IPS-15b (cell line): ENCODE data around the gene NDUFV2.
"Not testable (repeated sequence)": the region's sequence is repeated elsewhere in the genome, so short reads cannot be mapped to it uniquely, and the experiment has no call there.

Experiments used
- H3K27me3 ChIP-seq: one replicate; pipeline ENCODE4 v1.6.1; 2013; ENCODE audit warnings: low read length; ENCODE audit not compliant: control insufficient read depth, insufficient read depth
- H3K36me3 ChIP-seq: one replicate; pipeline ENCODE4 v1.6.1; 2013; ENCODE audit warnings: low read length; ENCODE audit not compliant: control insufficient read depth, insufficient read depth
- H3K4me1 ChIP-seq: one replicate; pipeline ENCODE4 v1.6.1; 2013; ENCODE audit warnings: mild to moderate bottlenecking, low read length; ENCODE audit not compliant: control insufficient read depth, insufficient read depth
- H3K4me3 ChIP-seq: one replicate; pipeline ENCODE4 v1.5.1; 2013; ENCODE audit warnings: low read depth, low read length
- H3K9ac ChIP-seq: one replicate; pipeline ENCODE4 v1.6.1; 2013; ENCODE audit warnings: low read depth, mild to moderate bottlenecking, low read length
- H3K9me3 ChIP-seq: one replicate; pipeline ENCODE4 v1.6.1; 2013; ENCODE audit warnings: mild to moderate bottlenecking, low read length; ENCODE audit not compliant: control insufficient read depth, insufficient read depth

The NDUFV2 gene

DNA sequence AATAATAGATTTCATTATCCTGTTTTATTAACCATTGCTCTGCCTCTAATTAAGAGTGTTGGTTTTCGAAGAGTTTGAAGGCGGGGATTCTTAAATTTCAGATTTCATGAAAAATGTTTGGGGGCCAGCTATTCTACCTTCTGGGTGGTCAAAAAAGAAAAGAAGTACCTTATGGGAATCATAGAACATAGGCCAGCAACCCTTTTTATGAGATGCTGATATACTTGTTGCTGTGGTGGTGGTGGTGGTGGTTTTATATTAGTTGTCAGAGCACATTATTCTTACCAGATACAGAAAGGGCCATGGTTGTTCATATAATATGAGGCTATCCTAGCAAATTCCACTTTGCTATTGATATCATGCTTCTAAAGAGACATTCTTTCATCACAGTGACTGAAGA is 38.5 kb downstream of the NDUFV2 start:
- no peaks in the 10 kb centered on the region for H3K27me3 ChIP-seq
- H3K9ac ChIP-seq: no peak overlapping the region
- H3K9me3 ChIP-seq: no peaks in the 10 kb centered on the region
- peaks cover 4% of the 10 kb centered on the region for H3K4me1 ChIP-seq
- no peak overlapping the region for H3K4me3 ChIP-seq
- H3K36me3 ChIP-seq: no peaks in the 10 kb centered on the region

DNA sequence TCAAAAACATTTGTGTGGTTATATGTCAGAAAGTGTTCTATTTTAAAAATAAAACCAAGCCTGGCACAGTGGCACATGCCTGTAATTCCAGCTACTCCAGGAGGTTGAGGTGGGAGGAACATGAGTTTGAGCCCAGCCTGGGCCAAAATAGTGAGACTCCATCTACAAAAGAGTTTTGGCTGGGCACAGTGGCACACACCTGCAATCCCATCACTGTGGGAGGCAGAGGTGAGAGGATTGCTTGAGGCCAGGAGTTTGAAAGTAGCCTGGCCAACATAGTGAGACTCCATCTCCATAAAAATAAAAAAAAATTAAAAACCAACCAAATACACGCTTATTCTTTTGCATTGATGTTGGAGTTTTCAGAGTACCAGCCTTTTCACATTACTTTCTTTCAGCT is 43.7 kb downstream of the NDUFV2 start:
- H3K4me3 ChIP-seq: no peak overlapping the region
- peaks cover 5% of the 10 kb centered on the region for H3K4me1 ChIP-seq
- no peaks in the 10 kb centered on the region for H3K9me3 ChIP-seq
- no peaks in the 10 kb centered on the region for H3K27me3 ChIP-seq
- H3K9ac ChIP-seq: no peak overlapping the region
- no peaks in the 10 kb centered on the region for H3K36me3 ChIP-seq

DNA sequence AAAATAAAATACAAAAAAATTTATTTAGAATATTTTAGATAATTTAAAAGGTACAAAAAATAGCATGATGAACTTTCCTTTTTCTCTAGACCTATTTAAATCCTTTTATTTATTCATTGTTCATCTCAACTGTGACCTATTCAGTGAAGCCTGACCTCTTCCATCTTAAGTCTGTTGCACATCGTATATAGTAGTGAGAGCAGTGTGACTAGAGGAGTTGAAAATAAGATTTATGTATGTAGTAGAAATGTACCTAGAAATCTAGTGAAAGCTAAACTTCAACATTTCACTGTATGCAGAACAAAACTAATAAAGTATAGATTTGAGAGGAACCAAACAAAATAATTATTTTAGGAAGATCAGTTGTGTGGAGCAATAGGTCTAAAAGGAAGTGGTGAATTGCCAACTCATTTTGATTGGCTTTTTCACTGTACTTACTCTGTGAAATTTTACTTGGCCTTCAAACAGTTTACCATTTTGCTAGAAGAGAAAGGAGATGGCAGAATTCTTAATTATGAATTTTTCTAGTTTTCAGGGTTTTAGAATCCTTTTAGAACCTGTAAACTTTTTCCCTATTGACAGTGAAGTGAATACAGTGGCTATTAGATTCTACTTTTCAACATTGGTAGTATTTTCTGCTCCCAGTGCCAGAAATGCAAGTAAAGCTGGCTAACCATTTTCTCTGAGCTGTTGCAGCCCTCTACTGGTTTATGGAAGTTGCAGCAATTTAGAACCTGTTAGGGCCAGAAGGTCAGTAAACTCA is 45.1 kb downstream of the NDUFV2 start:
- Histone ChIP-seq H3K4me3 (no peak overlapping the region), H3K4me1 (peaks cover 3% of the 10 kb centered on the region), H3K9ac (no peak overlapping the region)

DNA sequence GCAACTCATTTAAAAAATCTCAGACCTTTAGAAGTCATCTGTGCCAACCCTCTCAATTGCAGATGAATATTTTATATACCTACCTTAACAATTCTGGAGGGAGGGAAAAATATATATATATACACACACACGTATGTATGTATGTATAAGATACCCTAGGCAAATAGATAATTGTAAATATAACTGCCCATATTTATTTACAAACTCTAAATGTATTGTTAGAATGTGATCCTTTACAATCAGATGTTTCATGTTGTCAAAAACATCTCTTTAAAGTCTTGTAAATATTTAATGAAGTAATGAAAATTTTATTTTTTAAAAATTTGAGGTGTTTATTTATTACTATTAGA is 45.7 kb downstream of the NDUFV2 start:
- no peaks in the 10 kb centered on the region for H3K36me3 ChIP-seq
- H3K9ac ChIP-seq: no peak overlapping the region
- H3K9me3 ChIP-seq: no peaks in the 10 kb centered on the region
- no peak overlapping the region for H3K4me3 ChIP-seq
- no peaks in the 10 kb centered on the region for H3K27me3 ChIP-seq
- H3K4me1 ChIP-seq: peaks cover 3% of the 10 kb centered on the region

More for the DNA sequence above, 45.1 kb downstream of the NDUFV2 start:
- Histone ChIP-seq H3K36me3 (no peaks in the 10 kb centered on the region), H3K9me3 (no peaks in the 10 kb centered on the region), H3K27me3 (no peaks in the 10 kb centered on the region)

DNA sequence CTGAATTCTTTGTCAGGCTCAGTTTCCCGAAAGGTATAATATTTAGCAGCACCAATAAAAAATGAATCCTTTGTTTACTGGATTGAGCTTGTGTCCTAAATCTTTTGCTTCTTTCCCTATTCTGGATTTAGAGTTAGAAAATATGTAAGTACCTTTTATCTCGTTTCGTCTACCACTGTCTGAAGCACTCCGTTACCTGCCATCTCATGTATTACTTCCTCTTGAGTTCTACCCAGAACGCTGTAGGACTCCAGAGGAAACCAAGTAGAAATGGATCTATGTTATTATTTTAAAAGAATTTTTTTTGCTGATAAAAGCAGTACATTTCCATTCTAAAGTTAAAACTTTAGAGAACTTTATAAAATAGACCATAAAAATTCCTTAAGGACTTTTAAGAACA is 47.6 kb downstream of the NDUFV2 start:
- Histone ChIP-seq H3K36me3 (no peaks in the 10 kb centered on the region), H3K9me3 (no peaks in the 10 kb centered on the region), H3K27me3 (no peaks in the 10 kb centered on the region), H3K4me3 (no peak overlapping the region), H3K9ac (no peak overlapping the region), H3K4me1 (peaks cover 3% of the 10 kb centered on the region)

DNA sequence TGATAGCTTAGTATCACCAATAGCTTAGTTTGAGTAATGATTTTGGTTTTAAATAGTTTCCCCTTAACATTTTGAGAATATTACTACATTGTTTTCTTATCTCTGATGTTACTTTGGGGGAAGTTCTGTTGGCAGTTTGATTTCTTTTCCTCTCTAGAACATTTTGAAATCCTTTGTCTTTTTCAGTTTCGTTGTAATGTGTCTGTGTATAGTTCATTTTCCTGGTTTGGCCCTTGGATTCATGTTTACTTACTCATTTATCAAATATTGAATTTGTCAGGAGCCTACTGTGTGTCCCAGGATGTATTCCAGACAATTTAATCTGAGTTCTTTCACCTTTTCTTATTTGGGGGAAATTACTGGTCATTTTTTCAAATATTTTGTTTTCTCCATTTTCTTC is 50.8 kb downstream of the NDUFV2 start:
- Histone ChIP-seq H3K4me1 (peaks cover 3% of the 10 kb centered on the region), H3K36me3 (no peaks in the 10 kb centered on the region), H3K9ac (no peak overlapping the region), H3K27me3 (no peaks in the 10 kb centered on the region), H3K4me3 (no peak overlapping the region), H3K9me3 (no peaks in the 10 kb centered on the region)

DNA sequence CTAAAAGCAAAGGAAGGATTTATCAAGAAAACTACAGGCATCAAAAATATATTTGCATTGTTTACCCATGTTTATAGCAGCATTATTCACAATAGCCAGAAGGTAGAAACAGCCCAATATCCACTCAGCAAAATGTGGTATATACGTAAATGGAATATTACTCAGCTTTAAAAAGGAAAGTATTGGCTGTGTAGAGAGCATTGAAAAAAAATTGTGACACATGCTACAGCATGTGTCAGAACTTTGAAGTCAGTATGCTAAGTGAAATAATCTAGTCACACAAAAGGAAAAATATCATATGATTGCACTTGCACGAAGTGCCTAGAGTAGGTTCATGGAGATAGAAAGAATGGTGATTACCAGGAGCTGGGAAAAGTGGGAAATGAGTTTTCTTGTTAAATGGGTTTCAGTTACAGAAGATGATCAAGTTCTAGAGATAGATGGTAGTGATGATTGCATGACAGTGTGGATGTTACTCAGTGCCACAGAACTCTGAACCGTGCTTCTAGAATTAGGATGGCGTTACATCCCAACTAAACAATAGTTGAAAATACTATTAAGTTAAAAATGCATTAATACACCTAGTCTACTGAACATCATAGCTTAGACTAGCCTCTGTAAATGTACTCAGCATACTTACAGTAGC is 54.2 kb downstream of the NDUFV2 start:
- H3K4me1 ChIP-seq: no peaks in the 10 kb centered on the region

DNA sequence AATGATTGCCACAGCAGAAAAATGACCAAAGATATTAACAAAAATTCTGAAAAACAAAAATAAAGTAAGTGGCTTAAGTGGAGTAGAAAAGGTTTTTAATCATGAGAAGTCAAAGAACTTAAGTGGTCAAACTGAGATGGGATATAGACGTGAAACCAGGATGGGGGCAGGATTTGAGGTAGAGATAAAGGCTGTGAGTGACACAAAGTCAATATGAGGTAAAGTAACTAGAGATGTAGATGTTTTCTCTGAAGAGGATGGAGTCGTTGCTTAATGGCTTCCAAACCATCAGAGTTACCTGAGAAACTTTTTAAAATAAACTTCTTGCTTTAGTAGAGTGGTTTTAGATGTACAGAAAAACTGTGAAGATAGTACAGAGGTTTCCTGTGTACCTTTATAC is 55.3 kb downstream of the NDUFV2 start:
- Histone ChIP-seq H3K9ac (no peak overlapping the region), H3K9me3 (no peaks in the 10 kb centered on the region), H3K36me3 (no peaks in the 10 kb centered on the region), H3K4me1 (no peaks in the 10 kb centered on the region), H3K4me3 (no peak overlapping the region), H3K27me3 (no peaks in the 10 kb centered on the region)

More for the DNA sequence above, 54.2 kb downstream of the NDUFV2 start:
- Histone ChIP-seq H3K36me3 (no peaks in the 10 kb centered on the region), H3K4me3 (no peak overlapping the region), H3K27me3 (no peaks in the 10 kb centered on the region), H3K9me3 (no peaks in the 10 kb centered on the region), H3K9ac (no peak overlapping the region)

DNA sequence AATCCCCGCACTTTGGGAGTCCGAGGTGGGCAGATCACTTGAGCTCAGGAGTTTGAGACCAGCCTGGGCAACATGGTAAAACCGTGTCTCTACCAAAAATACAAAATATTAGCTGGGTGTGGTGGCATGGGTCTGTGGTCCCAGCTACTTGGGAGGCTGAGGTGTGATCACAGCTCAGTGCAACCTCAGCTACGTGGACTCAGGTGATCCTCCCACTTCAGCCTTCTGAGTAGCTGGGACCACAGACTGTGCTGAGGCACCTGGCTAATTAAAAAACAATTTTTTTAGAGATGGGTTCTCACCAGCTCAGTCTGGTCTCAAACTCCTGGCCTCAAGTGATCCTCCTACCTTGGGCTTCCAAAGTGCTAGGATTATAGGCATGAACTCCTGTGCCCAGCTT is 57.5 kb downstream of the NDUFV2 start:
- Histone ChIP-seq H3K9me3 (no peaks in the 10 kb centered on the region), H3K27me3 (no peaks in the 10 kb centered on the region), H3K36me3 (no peaks in the 10 kb centered on the region), H3K9ac (no peak overlapping the region), H3K4me1 (no peaks in the 10 kb centered on the region), H3K4me3 (no peak overlapping the region)

DNA sequence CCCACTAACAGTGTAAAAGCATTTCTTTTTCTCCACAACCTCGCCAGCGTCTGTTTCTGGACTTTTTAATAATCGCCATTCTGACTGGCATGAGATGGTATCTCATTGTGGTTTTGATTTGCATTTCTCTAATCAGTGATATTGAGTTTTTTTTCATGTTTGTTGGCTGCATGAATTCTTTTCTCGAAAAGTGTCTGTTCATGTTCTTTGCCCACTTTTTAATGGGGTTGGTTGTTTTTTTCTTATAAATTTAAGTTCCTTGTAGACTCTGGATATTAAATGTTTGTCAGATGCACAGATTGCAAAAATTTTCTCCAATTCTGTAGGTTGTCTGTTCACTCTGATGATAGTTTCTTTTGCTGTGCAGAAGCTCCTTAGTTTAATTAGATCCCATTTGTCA is 60.2 kb downstream of the NDUFV2 start:
- H3K9me3 ChIP-seq, H3K9ac ChIP-seq, H3K27me3 ChIP-seq, H3K4me1 ChIP-seq, H3K4me3 ChIP-seq, H3K36me3 ChIP-seq: not testable (repeated sequence)

DNA sequence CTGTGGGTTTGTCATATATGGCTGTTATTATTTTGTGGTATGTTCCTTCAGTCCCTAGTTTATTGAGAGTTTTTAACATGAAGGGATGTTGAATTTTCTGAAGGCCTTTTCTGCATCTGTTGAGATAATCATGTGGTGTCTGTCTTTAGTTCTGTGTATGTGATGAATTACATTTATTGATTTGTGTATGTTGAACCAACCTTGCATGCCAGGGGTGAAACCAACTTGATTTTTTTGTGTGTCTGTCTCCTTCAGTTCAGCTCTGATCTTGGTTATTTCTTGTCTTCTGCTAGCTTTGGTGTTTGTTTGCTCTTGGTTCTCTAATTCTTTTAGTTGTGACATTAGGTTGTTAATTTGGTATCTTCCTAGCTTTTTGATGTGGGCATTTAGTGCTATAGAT is 61.6 kb downstream of the NDUFV2 start:
- not testable (repeated sequence) for H3K36me3 ChIP-seq, H3K4me1 ChIP-seq, H3K9ac ChIP-seq, H3K4me3 ChIP-seq, H3K9me3 ChIP-seq, H3K27me3 ChIP-seq

DNA sequence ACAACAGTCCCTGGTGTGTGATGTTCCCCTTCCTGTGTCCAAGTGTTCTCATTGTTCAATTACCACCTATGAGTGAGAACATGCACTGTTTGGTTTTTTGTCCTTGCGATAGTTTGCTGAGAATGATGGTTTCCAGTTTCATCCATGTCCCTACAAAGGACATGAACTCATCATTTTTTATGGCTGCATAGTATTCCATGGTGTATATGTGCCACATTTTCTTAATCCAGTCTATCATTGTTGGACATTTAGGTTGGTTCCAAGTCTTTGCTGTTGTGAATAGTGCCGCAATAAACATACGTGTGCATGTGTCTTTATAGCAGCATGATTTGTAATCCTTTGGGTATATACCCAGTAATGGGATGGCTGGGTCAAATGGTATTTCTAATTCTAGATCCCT is 63.4 kb downstream of the NDUFV2 start:
- not testable (repeated sequence) for H3K4me3 ChIP-seq, H3K36me3 ChIP-seq, H3K9me3 ChIP-seq, H3K9ac ChIP-seq, H3K4me1 ChIP-seq, H3K27me3 ChIP-seq
